GM18511 (cell line): ENCODE data around the gene ARSA.

ENCODE experiments used
- ATAC-seq: cut with Tn5 transposase; IDR thresholded peaks from one replicate; pipeline ENCODE4 v1.9.1; 2021; ENCODE audit warnings: mild to moderate bottlenecking, moderate library complexity; ENCODE audit not compliant: unreplicated experiment

The ARSA gene

DNA sequence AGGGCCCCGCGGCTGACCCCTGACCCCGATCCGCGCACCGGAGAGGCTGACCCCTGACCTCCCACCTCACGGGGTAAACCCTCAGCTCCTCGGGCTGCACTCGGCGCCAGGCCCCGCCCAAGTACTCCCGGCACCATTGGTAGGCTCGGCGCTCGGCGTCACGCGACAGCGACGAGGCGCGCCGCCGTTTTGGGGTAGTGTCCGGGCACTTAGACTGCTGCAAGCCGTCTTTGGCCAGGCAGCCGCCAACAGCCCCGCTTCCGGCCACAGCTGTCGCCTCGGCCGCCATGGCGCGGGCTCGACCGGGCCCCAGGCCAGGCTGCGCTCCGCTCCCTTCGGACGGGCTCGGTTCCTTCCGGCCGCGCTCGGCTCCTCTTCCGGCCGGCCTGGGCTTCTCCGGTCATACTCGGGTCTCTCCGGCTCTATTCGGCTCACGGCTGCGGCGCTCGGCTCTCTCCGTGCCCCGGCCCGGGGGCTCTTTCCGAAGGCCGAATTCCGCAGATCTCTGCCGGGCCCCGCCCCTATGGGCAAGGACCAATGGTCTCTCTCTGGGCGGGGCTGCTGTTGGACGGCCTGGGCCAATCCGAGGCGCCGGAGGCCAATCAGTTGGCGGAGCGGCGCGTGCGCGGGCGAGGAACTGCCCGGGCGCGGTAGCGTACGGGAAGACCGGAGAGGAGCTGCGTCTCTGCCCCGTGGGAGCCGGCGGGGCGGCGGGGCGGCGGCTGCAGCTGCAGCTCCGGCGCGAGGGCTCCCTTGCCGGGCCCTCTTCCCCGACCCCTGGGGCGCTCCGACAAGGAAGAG, 45.3 kb downstream of the ARSA start, which contains the start of gene CHKB:
Gene CHKB (minus strand): TSS at position 357 of the 801 bp plus-strand sequence. CDS start 68 bp downstream, at position 289.
- peak; percentile 88 for ATAC-seq

DNA sequence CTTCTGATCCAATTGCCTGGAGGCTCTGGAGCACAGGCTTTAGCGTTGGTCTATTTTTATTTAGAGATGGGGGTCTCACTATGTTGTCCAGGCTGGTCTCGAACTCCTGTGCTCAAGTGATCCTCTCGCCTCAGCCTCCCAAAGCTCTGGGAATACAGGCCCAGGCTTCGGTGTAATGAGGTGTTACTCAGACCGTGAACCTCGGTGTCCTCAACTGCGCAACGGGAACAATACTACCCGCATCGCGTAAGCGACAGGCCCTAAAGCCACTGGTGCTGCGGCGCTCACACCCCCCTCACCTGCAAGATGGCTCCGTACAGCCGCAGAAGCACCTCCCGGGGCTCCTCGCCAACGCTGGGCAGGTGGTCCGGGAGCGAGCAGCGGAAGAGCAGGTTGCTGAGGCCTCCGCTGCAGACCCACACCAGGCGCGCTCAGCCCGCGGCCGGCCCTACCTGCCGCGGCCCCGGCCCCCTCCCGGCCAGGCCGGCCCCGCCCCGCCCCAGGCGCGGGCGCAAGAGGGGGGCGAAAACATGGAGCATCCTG, 45.9 kb downstream of the ARSA start:
- peak; percentile 34 for ATAC-seq

DNA sequence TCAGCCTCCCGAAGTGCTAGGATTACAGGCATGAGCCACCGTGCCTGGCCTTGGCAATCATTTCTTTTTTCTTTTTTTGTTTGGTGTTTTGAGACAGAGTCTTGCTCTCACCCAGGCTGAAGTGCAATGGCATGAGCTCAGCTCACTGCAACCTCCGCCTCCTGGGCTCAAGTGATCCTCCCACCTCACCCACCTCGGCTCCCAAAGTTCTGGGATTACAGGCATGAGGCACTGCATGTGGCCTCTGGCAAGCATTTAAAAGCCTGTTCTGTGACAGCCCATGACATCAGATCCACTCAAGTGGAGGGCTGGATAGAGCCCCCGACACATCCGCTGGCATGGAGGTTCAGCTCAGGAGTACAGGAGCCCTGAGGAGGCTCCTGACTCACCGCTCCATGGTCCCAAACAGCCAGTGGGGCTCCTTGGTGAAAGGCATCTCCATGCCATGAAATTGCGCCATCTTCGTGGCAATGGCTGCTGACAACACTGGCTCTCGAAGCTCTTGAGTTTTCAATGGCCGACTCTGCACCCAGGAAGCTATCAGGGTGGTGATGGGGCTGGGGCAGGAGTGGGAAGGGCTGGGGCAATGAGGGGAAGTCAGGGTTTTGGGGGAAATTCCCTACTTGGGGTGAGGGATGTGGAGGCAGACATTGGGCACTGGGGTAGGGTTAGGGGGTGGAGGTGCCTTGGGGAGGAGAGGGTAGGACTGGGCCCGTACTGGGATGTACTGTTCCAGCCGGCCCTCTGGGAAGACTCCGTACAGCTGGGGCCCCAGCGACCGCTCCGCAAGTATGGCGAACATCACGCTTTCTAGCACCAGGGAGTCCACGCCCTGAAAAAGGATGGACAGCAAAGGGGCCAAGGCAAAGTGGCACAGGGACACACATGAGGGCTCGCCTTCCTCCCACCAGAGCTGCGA, 46.7 kb downstream of the ARSA start:
- no peak for ATAC-seq

DNA sequence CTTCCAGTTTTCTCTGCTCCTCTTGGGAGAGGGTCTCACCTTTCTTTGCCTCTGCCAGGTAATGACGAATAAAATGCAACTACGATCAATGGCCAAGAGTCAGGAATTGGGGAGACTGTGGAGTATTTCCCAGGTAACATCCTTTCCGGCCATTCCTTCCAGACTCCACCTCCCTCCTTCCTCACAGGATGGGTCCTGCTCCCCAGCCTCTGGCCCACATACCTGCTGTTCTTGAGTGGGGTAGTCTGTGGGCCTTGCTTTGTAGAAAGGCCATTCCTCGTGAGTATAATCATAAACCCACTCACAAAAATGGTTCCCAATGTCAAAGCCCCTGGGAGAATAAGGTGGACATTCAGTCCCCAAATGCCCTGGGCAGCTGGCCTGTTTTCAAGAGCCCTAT, 48.2 kb downstream of the ARSA start:
- no peak for ATAC-seq

DNA sequence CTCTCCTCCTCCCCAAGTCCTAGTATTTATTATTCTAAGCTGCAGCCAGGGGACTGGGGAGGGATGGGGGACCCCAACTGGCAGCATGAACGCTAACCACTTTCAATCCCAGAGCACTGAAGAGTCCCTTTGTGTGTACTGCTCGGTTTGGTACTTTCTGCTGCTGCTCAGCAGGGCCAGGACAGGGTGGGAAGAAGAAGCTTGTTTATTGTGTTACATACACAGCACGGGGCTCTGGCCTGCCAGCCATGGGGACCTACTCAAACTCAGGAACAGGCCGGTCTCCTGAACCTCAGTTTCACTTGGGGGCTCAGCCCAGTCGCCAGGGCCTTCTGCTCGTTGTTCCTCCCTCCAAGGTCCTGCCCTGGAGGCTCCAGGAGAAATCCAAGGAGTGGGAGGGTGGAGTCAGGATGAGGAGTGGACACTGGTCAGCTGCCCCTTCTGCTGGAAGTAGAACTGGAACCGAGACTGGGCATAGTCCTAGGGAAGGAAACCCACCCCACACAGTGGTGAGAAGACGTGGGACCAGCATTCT, 49.1 kb downstream of the ARSA start:
- ATAC-seq, result no peak

DNA sequence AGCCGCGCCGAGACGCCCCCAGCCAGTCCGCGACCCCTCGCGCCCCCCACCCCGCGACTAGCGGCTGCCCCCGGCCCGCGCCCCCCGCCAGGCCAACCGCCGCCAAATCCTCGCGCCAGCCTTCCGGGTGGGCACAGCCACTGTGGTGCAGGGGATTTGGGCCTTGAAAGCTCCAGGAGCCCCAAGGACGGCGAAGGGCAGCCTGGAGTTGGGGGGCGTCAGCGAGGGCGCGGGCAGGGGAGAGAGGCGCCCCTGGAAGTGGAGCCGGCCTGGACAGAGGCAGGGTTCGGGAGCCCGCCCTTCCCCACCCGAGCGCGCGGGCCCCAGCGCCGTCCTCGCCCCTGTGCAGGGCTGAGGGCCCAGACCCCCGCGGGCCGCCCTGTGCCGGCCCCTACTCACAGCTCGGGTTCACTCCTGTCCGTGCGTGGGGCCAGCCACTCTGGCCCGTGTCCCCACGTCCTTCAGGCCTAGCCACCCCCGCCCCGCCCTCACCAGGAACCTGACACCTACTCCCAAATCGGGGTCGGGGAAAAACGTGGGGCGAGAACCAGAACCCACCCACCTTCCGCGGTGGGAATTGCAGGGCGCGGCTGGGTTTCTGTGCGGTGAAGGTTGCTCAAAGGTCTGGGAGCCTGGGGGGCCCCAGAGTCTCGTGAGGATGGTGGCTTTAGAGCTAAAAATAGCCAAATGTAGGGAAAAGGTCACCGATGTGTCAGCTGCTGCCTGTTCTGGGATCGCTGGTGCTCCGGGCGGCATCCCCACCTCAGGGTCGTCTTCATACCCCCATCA, 49.8 kb downstream of the ARSA start, which contains the start of gene CPT1B:
Gene CPT1B (minus strand): TSS at position 441 of the 789 bp plus-strand sequence. CDS start 512 bp downstream, outside the sequence.
- no peak for ATAC-seq

DNA sequence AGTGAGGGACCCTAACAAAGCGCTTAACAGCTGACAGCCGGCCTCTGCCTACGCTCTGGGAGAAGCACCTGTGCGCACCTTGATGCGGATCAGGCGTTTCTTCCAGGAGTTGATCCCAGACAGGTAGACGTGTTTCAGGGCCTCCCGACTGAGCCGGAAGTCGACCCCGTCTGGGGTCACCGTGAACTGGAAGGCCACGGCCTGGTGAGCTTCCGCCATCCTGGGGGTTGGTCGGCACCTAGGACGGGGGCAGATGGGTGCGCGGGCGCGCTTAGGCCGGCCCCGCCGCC, 50.3 kb downstream of the ARSA start:
- no peak for ATAC-seq

DNA sequence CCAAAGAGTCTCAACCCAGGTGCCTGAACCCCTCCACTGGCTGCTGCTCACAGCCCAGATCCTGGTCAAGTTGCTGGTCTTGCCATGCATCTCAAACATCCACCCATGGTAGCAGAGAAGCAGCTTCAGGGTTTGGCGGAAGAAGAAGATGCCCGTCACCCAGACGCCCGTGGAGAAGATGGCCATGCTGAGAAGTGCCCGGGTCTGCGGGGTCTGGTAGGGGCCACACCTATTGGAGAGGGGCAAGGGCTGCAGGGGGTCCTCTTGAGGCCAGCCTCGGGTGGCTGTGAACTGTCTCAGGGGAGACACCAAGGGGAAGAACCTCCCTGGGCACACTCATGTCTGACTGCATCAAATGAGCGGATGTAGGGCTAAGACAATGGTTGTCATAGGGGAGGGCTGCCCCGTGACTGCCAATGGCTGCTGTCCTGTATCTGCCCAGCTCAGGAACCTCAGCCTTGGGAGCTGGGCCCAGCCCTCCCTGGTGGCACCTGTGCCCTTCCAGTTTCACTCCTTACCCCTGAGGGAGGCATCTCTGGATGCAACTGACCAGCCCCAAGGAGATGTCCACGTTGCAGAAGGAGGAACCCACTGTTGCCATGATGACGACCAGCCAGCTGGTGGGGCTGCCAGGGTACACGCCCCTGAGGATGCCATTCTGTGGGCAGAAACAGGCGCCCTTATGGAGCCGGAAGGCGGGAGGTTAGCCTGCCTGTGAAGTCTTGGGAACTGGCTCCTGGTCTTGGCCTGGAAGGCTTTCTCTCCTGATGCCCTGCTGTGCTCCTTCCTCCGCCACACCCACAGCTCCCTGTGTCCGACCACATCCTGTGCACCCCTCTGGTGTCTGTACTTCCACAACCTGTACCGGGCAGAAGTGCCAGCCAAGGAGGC, 50.9 kb downstream of the ARSA start:
- no peak for ATAC-seq

DNA sequence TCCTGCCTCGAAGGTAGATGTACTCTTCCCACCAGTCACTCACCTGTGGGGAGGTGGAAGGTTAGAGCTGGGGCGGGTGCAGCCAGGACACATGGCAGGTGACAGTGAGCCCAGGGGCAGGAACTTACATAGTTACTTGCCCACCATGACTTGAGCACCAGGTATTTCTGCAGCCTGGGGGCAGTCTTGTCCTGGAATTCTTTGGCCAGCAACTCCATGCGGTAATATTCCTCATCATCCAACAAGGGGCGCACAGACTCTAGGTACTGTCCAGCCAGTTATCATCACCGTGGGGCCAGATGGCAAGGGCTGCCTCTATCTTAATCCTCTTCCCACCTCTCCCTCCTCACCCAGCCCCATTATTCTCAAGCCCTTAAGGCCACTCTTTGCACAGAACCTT, 51.9 kb downstream of the ARSA start:
- no peak for ATAC-seq

DNA sequence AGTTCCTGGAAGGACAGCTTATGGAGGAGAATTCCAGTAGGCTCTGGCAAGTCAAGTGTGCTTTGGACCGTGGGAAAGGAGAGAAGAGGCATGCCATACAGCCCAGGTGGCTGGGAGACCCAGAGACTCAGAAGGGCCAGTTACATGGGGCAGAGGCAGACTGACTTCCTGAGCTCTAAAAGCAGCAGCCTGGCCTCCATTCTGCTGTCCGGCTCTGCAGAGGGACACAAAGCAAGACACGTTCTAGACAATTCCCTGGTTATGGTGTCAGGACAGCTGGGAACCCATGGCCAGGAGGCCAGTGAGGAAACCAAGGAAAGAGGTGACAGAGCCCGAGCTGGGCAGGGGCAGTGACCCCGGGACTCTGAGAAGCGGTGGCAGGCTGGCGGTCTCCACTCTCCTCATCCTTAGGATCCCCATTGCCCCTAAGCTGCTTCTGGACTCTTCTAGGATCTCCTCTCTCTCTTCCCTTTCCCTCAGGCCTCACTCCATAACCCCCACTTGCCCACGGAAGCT, 52.5 kb downstream of the ARSA start:
- no peak for ATAC-seq
